HepG2 (cell line): ENCODE results near the gene FSTL1. TPM values are rescaled to one million over a fixed set of nuclear protein-coding genes. Genes with fewer than 3 reads are reported as not detected.

Source experiments
- ATAC-seq: fragments of 200-7000 bp; cut with Tn5 transposase; 3 replicates; pipeline ENCODE4 v1.9.1; 2020; ENCODE audit warnings: mild to moderate bottlenecking, moderate library complexity
- BruUV-seq: library from RNA; stranded (reverse); fragments of 400-500 nt; replicated peaks from 2 replicates; lab custom pipeline; 2021; lab: Mats Ljungman, UMichigan
- CTCF ChIA-PET: fragments of 300-600 bp; formaldehyde crosslinking; extraction: SDS; loops from one replicate; lab custom pipeline; 2021; ENCODE audit warnings: low total read pairs, inconsistent platforms, low intra/inter-chr PET ratio; lab: Yijun Ruan, JAX
- POLR2A ChIA-PET: fragments of 350-600 bp; sonication (Branson Sonifier 250); formaldehyde crosslinking; loops from one replicate; lab custom pipeline; 2020; ENCODE audit warnings: antibody characterized with exemption, inconsistent platforms; lab: Yijun Ruan, JAX
- DNase-seq: peaks from one replicate; pipeline ENCODE4 v3.0.0-alpha.2; 2015; ENCODE audit warnings: low spot score
- FAIRE-seq: peaks from 3 replicates; lab custom pipeline; 2011; peaks lifted over from hg19 to GRCh38; lab: Jason Lieb, UNC
- H2AFZ ChIP-seq: one replicate; pipeline ENCODE4 v1.6.1; 2011; ENCODE audit warnings: low read length, inconsistent platforms
- H3K27ac ChIP-seq: fragments of 300-600 bp; 3 replicates; pipeline ENCODE4 v1.8.0; 2011; ENCODE audit warnings: mixed run types, mild to moderate bottlenecking, mixed read lengths, low read length, inconsistent platforms; ENCODE audit not compliant: insufficient read depth; ENCODE audit errors: extremely low read length
- H3K27me3 ChIP-seq, 2 experiments: fragments of 200-600 bp in 1 of 2; 2 replicates in 1 of 2; 3 replicates in 1 of 2; pipeline versions ENCODE4 v1.6.0 to v1.8.0; 2011; ENCODE audit warnings: low read length in 2 of 2, mild to moderate bottlenecking in 2 of 2, moderate library complexity in 2 of 2, inconsistent platforms in 1 of 2; ENCODE audit not compliant: insufficient read depth in 2 of 2, control insufficient read depth in 1 of 2
- H3K36me3 ChIP-seq, 2 experiments: fragments of 200-600 bp in 1 of 2; replicated peaks in 1 of 2; 2 replicates in 1 of 2; 3 replicates in 1 of 2; pipeline versions ENCODE4 v1.5.1 to v1.8.0; 2011; ENCODE audit warnings: low read length in 2 of 2, inconsistent platforms in 1 of 2; ENCODE audit not compliant: insufficient read depth in 2 of 2, control insufficient read depth in 1 of 2
- H3K4me1 ChIP-seq: 2 replicates; pipeline ENCODE4 v1.5.1; 2012; ENCODE audit warnings: low read length, inconsistent platforms; ENCODE audit not compliant: insufficient read depth
- H3K4me2 ChIP-seq: 2 replicates; pipeline ENCODE4 v1.6.0; 2011; ENCODE audit warnings: low read depth, low read length, inconsistent platforms
- H3K4me3 ChIP-seq, 3 experiments: fragments of 200-600 bp in 1 of 3; sonication (generic), shearing (Covaris generic) in 1 of 3; replicated peaks in 1 of 3; 2 replicates each; pipeline ENCODE4 v1.5.1; 2011 to 2016; ENCODE audit warnings: low read length in 3 of 3, inconsistent platforms in 2 of 3, low read depth in 2 of 3, mild to moderate bottlenecking in 2 of 3, control low read depth in 1 of 3, mixed read lengths in 1 of 3; ENCODE audit not compliant: insufficient read depth in 1 of 3
- H3K79me2 ChIP-seq: one replicate; pipeline ENCODE4 v1.6.1; 2011; ENCODE audit warnings: low read length, inconsistent platforms; ENCODE audit not compliant: insufficient read depth
- H3K9ac ChIP-seq: 2 replicates; pipeline ENCODE4 v1.6.0; 2011; ENCODE audit warnings: mild to moderate bottlenecking, low read depth, low read length, inconsistent platforms; ENCODE audit not compliant: insufficient read depth
- H3K9me3 ChIP-seq: 2 replicates; pipeline ENCODE4 v1.5.1; 2012; ENCODE audit warnings: mild to moderate bottlenecking, low read length
- H4K20me1 ChIP-seq: 2 replicates; pipeline ENCODE4 v1.6.0; 2011; ENCODE audit warnings: inconsistent platforms, mild to moderate bottlenecking, low read length, moderate library complexity; ENCODE audit not compliant: insufficient read depth
- ARID5B ChIP-seq: IDR thresholded peaks from 2 replicates; pipeline ENCODE4 v1.4.0; 2020; ENCODE audit warnings: mild to moderate bottlenecking, missing genetic modification reagents
- FOXJ3 ChIP-seq: sonication (generic); formaldehyde crosslinking; IDR thresholded peaks from 2 replicates; pipeline ENCODE4 v1.4.0; 2020; ENCODE audit warnings: missing genetic modification reagents, mild to moderate bottlenecking, borderline replicate concordance
- JUNB ChIP-seq: sonication (generic); formaldehyde crosslinking; IDR thresholded peaks from 2 replicates; pipeline ENCODE4 v1.8.0; 2022; ENCODE audit warnings: missing genetic modification reagents, mild to moderate bottlenecking, borderline replicate concordance
- PAWR ChIP-seq: sonication (generic); formaldehyde crosslinking; IDR thresholded peaks from 2 replicates; pipeline ENCODE4 v1.4.0; 2020; ENCODE audit warnings: missing genetic modification reagents, mild to moderate bottlenecking, borderline replicate concordance
- RNF2 ChIP-seq: fragments of 450-650 bp; conservative IDR thresholded peaks from 2 replicates; pipeline ENCODE4 v1.6.1; 2016; ENCODE audit warnings: low read depth
- SKIL ChIP-seq: sonication (generic); formaldehyde crosslinking; IDR thresholded peaks from 2 replicates; pipeline ENCODE4 v1.8.0; 2022; ENCODE audit warnings: missing genetic modification reagents, mild to moderate bottlenecking, moderate library complexity, borderline replicate concordance
- SMAD9 ChIP-seq: sonication (generic); formaldehyde crosslinking; IDR thresholded peaks from 2 replicates; pipeline ENCODE4 v1.5.1; 2020; ENCODE audit warnings: mild to moderate bottlenecking, missing genetic modification reagents
- SRSF1 ChIP-seq: fragments of 200-400 bp; formaldehyde crosslinking; optimal IDR thresholded peaks from 2 replicates; pipeline ENCODE3; 2017; ENCODE audit warnings: mild to moderate bottlenecking, low read depth, low read length, moderate library complexity
- WGBS: methylation state at CpG from one replicate; pipeline ENCODE4 v1.1.6; 2017; ENCODE audit warnings: low lambda C conversion rate; 5-methylcytosine and 5-hydroxymethylcytosine counted together
- in situ Hi-C: cut with HindIII; loops from 2 replicates; pipeline ENCODE4 v1.10.0; 2017; ENCODE audit warnings: low pct_unique_long_range_greater_than_20kb; ENCODE audit not compliant: extremely low pct_ligation_motif_present
- intact Hi-C: fragments of 100-400 bp; cut with micrococcal nuclease; formaldehyde crosslinking; loops from one replicate; pipeline ENCODE4 v1.10.0; 2022; ENCODE audit not compliant: unreplicated experiment
- polyA plus RNA-seq, 8 experiments: library from polyadenylated mRNA; depleted of rRNA in 3 of 8; stranded (reverse) in 7 of 8; unstranded in 1 of 8; fragments of >200 nt; fragmentation: Illumina TruSeq in 4 of 8; extraction: Trizol in 4 of 8; gene quantifications; 2 replicates each; pipeline versions ENCODE4 v1.2.1 to v1.2.3, GENCODE V29; 2011 to 2016; ENCODE audit warnings: low read depth in 4 of 8, missing spikeins in 1 of 8, mixed read lengths in 1 of 8; ENCODE audit not compliant: insufficient read depth in 1 of 8
- total RNA-seq, 5 experiments: library from RNA; depleted of rRNA; stranded (reverse); fragments of >200 nt; fragmentation: Illumina TruSeq; extraction: Trizol; gene quantifications; 2 replicates each; pipeline ENCODE4 v1.2.3, GENCODE V29; 2016; ENCODE audit warnings: low read depth in 1 of 5
- TF ChIP-seq, protein P1 (sequence below): sonication (generic); formaldehyde crosslinking; IDR thresholded peaks from 2 replicates; pipeline ENCODE4 v1.5.0; 2020; ENCODE audit warnings: mild to moderate bottlenecking, low read depth, missing genetic modification reagents, borderline replicate concordance

Gene FSTL1
- total and polyA plus RNA-seq, 2 of the 13 experiments (the other 11 are each of a cell fraction or from before 2014, with no cell fraction given): 0.07 to 0.29 TPM

- 6% methylated on average over 2 of the region's 2 CpGs for WGBS
- no peak for DNase-seq
- in situ Hi-C loops (no loop called here), intact Hi-C loops (no loop called here)
- no TSS peak for BruUV-seq
- CTCF ChIA-PET: no interaction called here
- Histone ChIP-seq H3K36me3 (no peaks in the 10 kb centered on the region), H3K4me1 (no peaks in the 10 kb centered on the region), H3K27me3 (peaks cover 0 to 11% of the 10 kb centered on the region in 2 experiments; a peak in 3 of 5 replicates), H3K79me2 (no peaks in the 10 kb centered on the region), H4K20me1 (no peaks in the 10 kb centered on the region), H3K4me2 (no peak overlapping the region), H3K9ac (no peak overlapping the region), H3K9me3 (no peaks in the 10 kb centered on the region), H3K27ac (no peak overlapping the region), H3K4me3 (no peak overlapping the region), H2AFZ (no peak overlapping the region)
- no peak for FAIRE-seq
- TF ChIP-seq SKIL (CRISPR knock-in tag): no peak
- TF ChIP-seq JUNB: no peak
- no peak for TF ChIP-seq FOXJ3 (CRISPR knock-in tag)
- TF ChIP-seq SMAD9 (CRISPR knock-in tag): no peak
- no peak for TF ChIP-seq ARID5B (CRISPR knock-in tag)
- no peak for TF ChIP-seq PAWR (CRISPR knock-in tag)
- TF ChIP-seq SRSF1: no peak
- no peak for TF ChIP-seq RNF2
- TF ChIP-seq, protein P1, sequence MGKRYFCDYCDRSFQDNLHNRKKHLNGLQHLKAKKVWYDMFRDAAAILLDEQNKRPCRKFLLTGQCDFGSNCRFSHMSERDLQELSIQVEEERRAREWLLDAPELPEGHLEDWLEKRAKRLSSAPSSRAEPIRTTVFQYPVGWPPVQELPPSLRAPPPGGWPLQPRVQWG: no peak
- no peak for ATAC-seq
- POLR2A ChIA-PET: no interaction called here
Observed at GRCh38 chr3:120428924-120429323, 21.9 kb downstream of the FSTL1 start.
